Measurements from ENCODE around the gene GRM1. TPM values are rescaled to one million over a fixed set of nuclear protein-coding genes. Genes with fewer than 3 reads are reported as not detected.

GRM1 gene
- under 1 TPM in 2 of 4 donors, not detected in 2; under 0.01 TPM for total RNA-seq

DNA sequence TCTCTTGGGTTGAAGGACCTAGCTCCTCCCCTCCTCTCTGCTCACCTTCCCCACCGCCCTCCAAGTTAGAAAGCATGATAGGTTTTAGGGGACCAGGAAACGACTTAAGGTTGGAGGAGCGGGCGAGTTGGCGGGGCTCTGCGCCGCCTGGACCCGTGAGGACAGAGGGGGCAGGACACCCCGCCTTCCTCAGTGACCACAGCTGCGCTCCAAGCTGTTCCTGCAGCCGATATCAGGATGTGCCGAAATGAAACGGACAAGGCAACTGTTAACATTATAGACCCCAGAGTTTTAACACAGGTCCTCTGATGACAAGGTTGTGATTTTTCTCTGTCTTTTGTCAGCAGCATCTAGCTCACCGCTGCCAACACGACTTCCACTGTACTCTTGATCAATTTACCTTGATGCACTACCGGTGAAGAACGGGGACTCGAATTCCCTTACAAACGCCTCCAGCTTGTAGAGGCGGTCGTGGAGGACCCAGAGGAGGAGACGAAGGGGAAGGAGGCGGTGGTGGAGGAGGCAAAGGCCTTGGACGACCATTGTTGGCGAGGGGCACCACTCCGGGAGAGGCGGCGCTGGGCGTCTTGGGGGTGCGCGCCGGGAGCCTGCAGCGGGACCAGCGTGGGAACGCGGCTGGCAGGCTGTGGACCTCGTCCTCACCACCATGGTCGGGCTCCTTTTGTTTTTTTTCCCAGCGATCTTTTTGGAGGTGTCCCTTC, at the start of gene GRM1:
TSS of gene GRM1 (plus strand) at position 212 of the 722 bp plus-strand sequence. CDS start at position 668, 456 bp downstream.
- TF ChIP-seq, protein P1, sequence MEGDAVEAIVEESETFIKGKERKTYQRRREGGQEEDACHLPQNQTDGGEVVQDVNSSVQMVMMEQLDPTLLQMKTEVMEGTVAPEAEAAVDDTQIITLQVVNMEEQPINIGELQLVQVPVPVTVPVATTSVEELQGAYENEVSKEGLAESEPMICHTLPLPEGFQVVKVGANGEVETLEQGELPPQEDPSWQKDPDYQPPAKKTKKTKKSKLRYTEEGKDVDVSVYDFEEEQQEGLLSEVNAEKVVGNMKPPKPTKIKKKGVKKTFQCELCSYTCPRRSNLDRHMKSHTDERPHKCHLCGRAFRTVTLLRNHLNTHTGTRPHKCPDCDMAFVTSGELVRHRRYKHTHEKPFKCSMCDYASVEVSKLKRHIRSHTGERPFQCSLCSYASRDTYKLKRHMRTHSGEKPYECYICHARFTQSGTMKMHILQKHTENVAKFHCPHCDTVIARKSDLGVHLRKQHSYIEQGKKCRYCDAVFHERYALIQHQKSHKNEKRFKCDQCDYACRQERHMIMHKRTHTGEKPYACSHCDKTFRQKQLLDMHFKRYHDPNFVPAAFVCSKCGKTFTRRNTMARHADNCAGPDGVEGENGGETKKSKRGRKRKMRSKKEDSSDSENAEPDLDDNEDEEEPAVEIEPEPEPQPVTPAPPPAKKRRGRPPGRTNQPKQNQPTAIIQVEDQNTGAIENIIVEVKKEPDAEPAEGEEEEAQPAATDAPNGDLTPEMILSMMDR (IDR thresholded peaks at IDR 0.05; ENCODE audit: low read depth): no peak

DNA sequence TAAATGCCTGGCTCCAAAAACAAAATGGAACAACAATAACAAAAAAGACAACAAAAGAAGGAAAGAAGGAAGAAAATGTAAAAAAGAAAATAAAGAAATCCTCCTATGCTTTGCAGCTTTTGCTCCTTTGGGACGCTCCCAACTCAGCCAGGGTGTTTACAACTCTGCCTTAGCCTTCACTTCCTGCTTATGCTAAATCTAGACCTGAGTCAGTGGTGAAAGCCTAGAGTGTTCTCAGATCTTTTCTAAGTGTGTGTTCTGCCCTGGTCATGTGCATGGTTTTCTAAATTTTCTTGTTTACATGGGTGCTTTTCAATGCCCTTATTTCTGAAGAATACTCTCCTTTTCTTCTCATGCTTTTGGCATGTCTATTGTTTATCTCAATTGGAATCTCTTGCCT, 19.5 kb upstream of the GRM1 start:
- TF ChIP-seq, protein P1 (IDR thresholded peaks at IDR 0.05; ENCODE audit: low read depth): no peak

DNA sequence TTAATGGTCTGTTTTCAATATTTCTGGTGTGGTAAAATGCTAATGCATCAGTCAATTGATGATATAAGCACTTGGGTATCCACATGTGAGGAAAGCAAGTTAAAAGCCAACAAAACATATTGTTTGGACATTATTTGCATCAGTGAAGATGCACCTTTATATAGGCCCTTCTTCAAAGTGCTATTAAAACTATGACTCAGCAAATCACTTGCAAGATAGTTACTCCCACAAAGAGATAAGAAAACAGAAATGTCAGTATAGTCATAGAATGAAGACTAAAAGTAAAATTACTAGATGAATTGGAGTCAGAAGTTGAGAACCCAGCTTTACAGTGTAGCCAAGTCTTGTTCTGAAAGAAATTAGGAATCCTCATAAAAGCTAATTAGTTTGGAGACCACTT, 14.6 kb upstream of the GRM1 start:
- TF ChIP-seq, protein P1 (IDR thresholded peaks at IDR 0.05; ENCODE audit: low read depth): no peak

DNA sequence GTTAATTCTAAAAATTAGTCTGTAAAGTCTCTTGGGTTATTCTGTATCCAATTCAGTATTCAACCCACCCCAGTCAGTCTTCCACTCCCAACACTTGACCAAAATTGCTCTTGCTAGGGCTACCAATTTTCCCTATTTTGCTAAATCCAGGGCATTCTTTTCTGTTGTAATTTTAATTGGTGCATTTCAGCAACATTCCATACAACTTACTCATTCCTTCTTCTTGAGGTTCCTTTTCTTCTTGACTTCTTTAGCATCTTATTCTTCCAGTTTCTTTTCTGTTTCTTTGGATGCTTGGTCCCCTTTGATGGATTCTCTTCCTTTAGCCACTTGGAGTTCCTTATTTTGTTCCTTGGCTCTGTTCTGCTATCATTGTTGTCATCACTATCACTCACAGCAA, 11.2 kb upstream of the GRM1 start:
- TF ChIP-seq, protein P1 (IDR thresholded peaks at IDR 0.05; ENCODE audit: low read depth): no peak

DNA sequence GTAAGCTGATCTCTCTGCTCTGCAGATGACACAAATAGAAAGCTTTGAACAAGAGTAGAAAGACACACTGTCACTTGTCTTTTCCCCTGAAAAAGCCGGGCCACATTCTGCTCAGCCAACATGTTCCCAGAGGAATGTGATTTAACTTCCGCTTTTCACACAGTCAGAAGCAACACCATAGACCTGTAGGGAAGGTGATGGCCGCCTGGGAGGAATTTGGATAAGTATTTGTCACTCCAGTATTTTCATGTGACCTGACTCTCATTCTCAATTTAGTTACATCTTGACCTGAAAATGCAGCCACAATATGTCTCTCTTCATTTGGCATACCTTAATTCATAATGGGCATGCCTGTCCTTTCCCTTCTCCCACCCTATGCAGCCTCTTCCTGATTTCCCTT, 2.0 kb upstream of the GRM1 start:
- TF ChIP-seq, protein P1 (IDR thresholded peaks at IDR 0.05; ENCODE audit: low read depth): no peak

DNA sequence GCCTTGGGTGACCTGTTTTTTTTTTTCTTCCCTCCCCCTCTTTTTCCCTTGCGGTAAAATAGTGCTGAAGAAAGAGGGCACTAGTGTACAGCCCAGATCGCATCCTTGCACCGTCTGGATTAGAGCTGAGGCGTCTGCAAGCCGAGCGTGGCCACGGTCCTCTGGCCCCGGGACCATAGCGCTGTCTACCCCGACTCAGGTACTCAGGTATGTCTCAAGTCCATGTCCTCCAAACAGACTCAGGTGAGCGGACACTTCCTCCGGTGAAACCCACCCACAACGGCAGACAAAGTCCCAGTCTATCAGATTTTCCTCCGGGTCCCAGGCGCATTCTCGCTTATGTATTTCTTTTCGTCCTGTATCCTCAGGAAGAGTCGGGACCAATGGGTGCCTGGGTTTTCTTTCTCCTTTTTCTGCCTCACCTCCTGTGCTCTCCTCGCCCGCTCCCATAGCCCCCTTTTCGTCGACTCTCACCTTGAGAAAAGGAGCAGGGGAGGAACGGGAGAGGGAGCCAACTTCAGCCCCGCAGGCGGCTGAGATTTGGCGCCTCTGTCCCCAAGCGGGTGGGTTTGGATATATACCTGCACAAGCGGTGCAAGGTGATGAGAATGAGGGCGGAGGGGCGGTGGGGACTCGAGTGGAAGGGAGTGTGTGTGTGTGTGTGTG, 1.1 kb upstream of the GRM1 start:
- TF ChIP-seq, protein P1 (IDR thresholded peaks at IDR 0.05; ENCODE audit: low read depth): no peak

DNA sequence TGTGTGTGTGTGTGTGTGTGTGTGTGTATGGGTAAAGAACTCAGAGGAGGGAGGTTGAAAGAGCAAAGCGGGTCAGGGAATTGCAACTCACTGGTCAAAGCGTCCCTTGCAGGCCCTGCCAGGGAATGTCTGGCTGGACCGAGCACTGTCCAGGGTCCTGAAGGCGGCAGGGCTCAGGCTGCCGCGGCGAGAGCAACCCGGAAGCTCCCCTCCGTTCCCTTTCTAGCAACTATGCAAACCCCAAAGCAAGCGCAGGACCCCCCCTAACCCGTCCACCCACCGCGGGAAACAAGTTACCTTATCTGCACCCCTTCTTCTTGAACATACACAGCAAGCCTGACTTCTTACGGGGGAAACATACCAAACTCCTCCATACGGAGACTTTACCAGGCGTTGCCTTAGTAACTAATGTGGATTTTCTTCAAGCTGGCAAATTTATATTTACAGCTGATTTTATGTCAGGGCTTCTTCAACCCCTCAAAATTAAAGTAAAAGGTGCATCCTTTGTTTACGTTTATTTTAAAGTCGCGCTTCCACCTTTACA, 538 bp upstream of the GRM1 start:
- TF ChIP-seq, protein P1 (IDR thresholded peaks at IDR 0.05; ENCODE audit: low read depth): no peak
